Endothelial cell of umbilical vein (primary cell): ENCODE measurements around the gene TM2D1. TPM values are rescaled to one million over a fixed set of nuclear protein-coding genes. Genes with fewer than 3 reads are reported as not detected.

Source experiments
- BruUV-seq: library from RNA; stranded (reverse); fragments of 400-500 nt; replicated peaks from 2 replicates; lab custom pipeline; 2021; lab: Mats Ljungman, UMichigan
- CTCF ChIA-PET: fragments of 300-600, 350-600 bp; sonication (Branson Sonifier 250); formaldehyde crosslinking; loops from one replicate; lab custom pipeline; 2021; ENCODE audit warnings: antibody characterized with exemption, inconsistent platforms; lab: Charles Lee
- POLR2A ChIA-PET: fragments of 300-600, 350-600 bp; sonication (Branson Sonifier 250); formaldehyde crosslinking; loops from one replicate; lab custom pipeline; 2021; ENCODE audit warnings: antibody characterized with exemption, inconsistent platforms; lab: Charles Lee
- DNase-seq: peaks from one replicate; pipeline ENCODE4 v3.0.0-alpha.2; 2011; ENCODE audit warnings: low read depth, low spot score
- FAIRE-seq: peaks from 2 replicates; lab custom pipeline; 2011; peaks lifted over from hg19 to GRCh38; lab: Jason Lieb, UNC
- H2AFZ ChIP-seq: 2 replicates; pipeline ENCODE4 v1.6.0; 2012; ENCODE audit warnings: low read depth, low read length, control low read depth, inconsistent platforms
- H3K27ac ChIP-seq: 2 replicates; pipeline ENCODE4 v1.5.1; 2011; ENCODE audit warnings: low read depth, mild to moderate bottlenecking, control low read depth, low read length, moderate library complexity; ENCODE audit not compliant: insufficient read depth
- H3K27me3 ChIP-seq, 2 experiments: 2 replicates each; pipeline versions ENCODE4 v1.6.0 to v1.6.1; 2011; ENCODE audit warnings: low read length in 2 of 2, mixed read lengths in 1 of 2; ENCODE audit not compliant: control insufficient read depth in 2 of 2, insufficient read depth in 2 of 2
- H3K36me3 ChIP-seq, 2 experiments: 2 replicates in 1 of 2; 3 replicates in 1 of 2; pipeline ENCODE4 v1.5.1; 2011; ENCODE audit warnings: low read length in 2 of 2, mild to moderate bottlenecking in 1 of 2, moderate library complexity in 1 of 2; ENCODE audit not compliant: control insufficient read depth in 2 of 2, insufficient read depth in 2 of 2; ENCODE audit errors: extremely low read depth in 1 of 2
- H3K4me1 ChIP-seq: 3 replicates; pipeline ENCODE4 v1.5.1; 2011; ENCODE audit warnings: mild to moderate bottlenecking, low read length; ENCODE audit not compliant: control insufficient read depth, insufficient read depth; ENCODE audit errors: extremely low read depth
- H3K4me2 ChIP-seq: 2 replicates; pipeline ENCODE4 v1.6.1; 2011; ENCODE audit warnings: low read length, control low read depth, mixed read lengths; ENCODE audit not compliant: insufficient read depth
- H3K4me3 ChIP-seq, 3 experiments: fragments of 200-600 bp in 1 of 3; sonication (generic), shearing (Covaris generic) in 1 of 3; replicated peaks in 1 of 3; 2 replicates each; pipeline ENCODE4 v1.5.1; 2011 to 2016; ENCODE audit warnings: control low read depth in 3 of 3, low read length in 3 of 3, mild to moderate bottlenecking in 2 of 3, inconsistent platforms in 1 of 3, low read depth in 1 of 3, moderate library complexity in 1 of 3; ENCODE audit not compliant: insufficient read depth in 1 of 3
- H3K79me2 ChIP-seq: 2 replicates; pipeline ENCODE4 v1.6.0; 2012; ENCODE audit warnings: low read length, inconsistent platforms; ENCODE audit not compliant: control insufficient read depth, insufficient read depth
- H3K9ac ChIP-seq: replicated peaks from 2 replicates; pipeline ENCODE3; 2011; ENCODE audit warnings: low read length, control low read depth; ENCODE audit not compliant: insufficient read depth; ENCODE audit errors: extremely low read depth
- H3K9me1 ChIP-seq: replicated peaks from 3 replicates; pipeline ENCODE4 v1.6.0; 2011; ENCODE audit warnings: mild to moderate bottlenecking, low read length; ENCODE audit not compliant: control insufficient read depth, insufficient read depth; ENCODE audit errors: extremely low read depth
- H3K9me3 ChIP-seq: replicated peaks from 2 replicates; pipeline ENCODE4 v1.5.1; 2012; ENCODE audit warnings: low read length, inconsistent platforms; ENCODE audit not compliant: control insufficient read depth, insufficient read depth
- H4K20me1 ChIP-seq: replicated peaks from 2 replicates; pipeline ENCODE3; 2011; ENCODE audit warnings: mild to moderate bottlenecking, low read length; ENCODE audit not compliant: control insufficient read depth, insufficient read depth; ENCODE audit errors: extremely low read depth
- EZH2 ChIP-seq: IDR thresholded peaks from 2 replicates; pipeline ENCODE4 v1.6.1; 2012; ENCODE audit warnings: borderline replicate concordance, low read depth, mild to moderate bottlenecking, moderate library complexity, low read length, inconsistent platforms; ENCODE audit not compliant: severe bottlenecking
- FOS ChIP-seq: IDR thresholded peaks from 2 replicates; pipeline ENCODE4 v1.6.1; 2011; ENCODE audit warnings: mild to moderate bottlenecking, low read length, moderate library complexity, borderline replicate concordance; ENCODE audit not compliant: insufficient read depth
- GATA2 ChIP-seq: IDR thresholded peaks from 2 replicates; pipeline ENCODE4 v1.7.0; 2011; ENCODE audit warnings: low read depth, mild to moderate bottlenecking, moderate library complexity, mixed read lengths, low read length; ENCODE audit not compliant: insufficient read length, insufficient read depth
- JUN ChIP-seq: IDR thresholded peaks from 2 replicates; pipeline ENCODE4 v1.6.1; 2011; ENCODE audit warnings: borderline replicate concordance, low read depth; ENCODE audit not compliant: insufficient read length, insufficient read depth
- MYC ChIP-seq: IDR thresholded peaks from one replicate; pipeline ENCODE4 v1.6.1; 2011; ENCODE audit warnings: mild to moderate bottlenecking, low read depth, low read length
- POLR2A ChIP-seq: IDR thresholded peaks from 2 replicates; pipeline ENCODE4 v1.6.1; 2012; ENCODE audit warnings: low read depth, mild to moderate bottlenecking, control low read depth, low read length
- POLR2AphosphoS5 ChIP-seq: IDR thresholded peaks from 2 replicates; pipeline ENCODE4 v1.6.1; 2012; ENCODE audit warnings: low read depth, mild to moderate bottlenecking, control low read depth, low read length, moderate library complexity; ENCODE audit not compliant: insufficient read depth
- dilution Hi-C: fragments of 300-500 bp; cut with MboI; formaldehyde crosslinking; loops from one replicate; pipeline ENCODE4 v1.15.0; 2019; ENCODE audit warnings: low sequenced_read_pairs; ENCODE audit not compliant: extremely low pct_ligation_motif_present
- intact Hi-C: fragments of 100-400 bp; cut with micrococcal nuclease; formaldehyde crosslinking; loops from one replicate; pipeline ENCODE4 v1.10.0; 2022
- polyA plus RNA-seq, 4 experiments: library from polyadenylated mRNA; depleted of rRNA in 3 of 4; stranded (reverse) in 3 of 4; unstranded in 1 of 4; fragments of >200 nt; gene quantifications; 2 replicates each; pipeline versions ENCODE4 v1.2.1 to v1.2.3, GENCODE V29; 2011 to 2012; ENCODE audit warnings: missing spikeins in 1 of 4
- total RNA-seq: library from RNA; stranded (reverse); gene quantifications from 2 replicates; pipeline ENCODE4 v1.2.3, GENCODE V29; 2021
- TF ChIP-seq, protein P1 (sequence below): IDR thresholded peaks from 2 replicates; pipeline ENCODE4 v1.6.1; 2011; ENCODE audit not compliant: insufficient read depth, insufficient read length
- TF ChIP-seq, protein P2 (sequence below), 2 donors: IDR thresholded peaks; 1 replicate in 1 of 2; 2 replicates in 1 of 2; pipeline ENCODE4 v1.5.1; 2011; ENCODE audit warnings: low read length in 2 of 2, mild to moderate bottlenecking in 2 of 2, moderate library complexity in 2 of 2, control low read depth in 1 of 2, inconsistent platforms in 1 of 2, low read depth in 1 of 2; ENCODE audit not compliant: insufficient read depth in 1 of 2; ENCODE audit errors: extremely low read depth in 1 of 2

TM2D1 gene
- total and polyA plus RNA-seq, 2 donors (not counting 3 experiments of a cell fraction or from before 2014, with no cell fraction given) = 37.5 to 50.0 TPM

DNA sequence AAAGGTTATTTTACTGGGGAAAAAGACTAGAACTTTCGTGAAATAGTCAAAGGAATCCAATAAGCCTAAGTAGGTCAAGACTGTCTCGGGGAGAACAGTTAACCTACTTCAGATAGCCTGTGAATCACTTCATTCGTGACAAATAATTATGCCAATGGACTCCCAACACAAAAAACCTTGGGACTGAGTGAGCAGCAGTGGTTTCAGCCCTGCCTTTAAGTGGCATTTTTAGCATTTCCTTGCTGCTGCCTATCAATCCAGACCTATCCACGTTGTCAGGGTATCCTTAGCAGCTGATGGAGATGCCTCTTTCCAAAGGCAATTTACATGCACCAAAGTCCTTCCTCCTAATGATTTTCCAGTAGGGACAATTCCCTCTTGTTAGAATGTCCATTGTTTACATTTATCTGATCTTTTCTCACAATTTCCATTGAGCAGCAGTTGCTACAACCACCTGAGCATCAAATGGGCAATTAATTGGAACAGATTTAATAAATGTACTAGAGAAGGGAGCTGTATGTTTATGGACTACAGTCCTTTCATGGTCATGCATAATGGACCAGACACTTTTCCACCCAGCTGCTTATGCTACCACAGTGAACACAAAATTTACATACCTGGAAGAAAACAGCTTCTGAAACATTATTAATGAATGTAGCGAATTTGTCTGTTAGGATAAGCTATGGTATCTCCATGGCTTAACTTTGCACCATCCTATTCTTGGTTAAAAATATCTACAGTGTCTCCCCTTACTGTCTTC is 75.8 kb downstream of the TM2D1 start:
- ChIA-PET CTCF (no interaction called here), POLR2A (no interaction called here)
- Histone ChIP-seq H3K27ac (no peak overlapping the region), H3K79me2 (no peaks in the 10 kb centered on the region), H3K4me3 (no peak overlapping the region), H2AFZ (no peak overlapping the region), H3K9me1 (no peaks in the 10 kb centered on the region), H3K4me2 (no peak overlapping the region), H3K4me1 (no peaks in the 10 kb centered on the region), H3K27me3 (no peaks in the 10 kb centered on the region), H4K20me1 (no peaks in the 10 kb centered on the region), H3K9me3 (no peaks in the 10 kb centered on the region), H3K9ac (no peak overlapping the region), H3K36me3 (no peaks in the 10 kb centered on the region)
- BruUV-seq = no TSS peak
- TF ChIP-seq, protein P1, sequence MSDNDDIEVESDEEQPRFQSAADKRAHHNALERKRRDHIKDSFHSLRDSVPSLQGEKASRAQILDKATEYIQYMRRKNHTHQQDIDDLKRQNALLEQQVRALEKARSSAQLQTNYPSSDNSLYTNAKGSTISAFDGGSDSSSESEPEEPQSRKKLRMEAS = no peak
- TF ChIP-seq GATA2 = no peak
- no peak for TF ChIP-seq MYC
- no peak for TF ChIP-seq POLR2AphosphoS5
- TF ChIP-seq JUN = no peak
- no peak for TF ChIP-seq POLR2A
- TF ChIP-seq, protein P2, sequence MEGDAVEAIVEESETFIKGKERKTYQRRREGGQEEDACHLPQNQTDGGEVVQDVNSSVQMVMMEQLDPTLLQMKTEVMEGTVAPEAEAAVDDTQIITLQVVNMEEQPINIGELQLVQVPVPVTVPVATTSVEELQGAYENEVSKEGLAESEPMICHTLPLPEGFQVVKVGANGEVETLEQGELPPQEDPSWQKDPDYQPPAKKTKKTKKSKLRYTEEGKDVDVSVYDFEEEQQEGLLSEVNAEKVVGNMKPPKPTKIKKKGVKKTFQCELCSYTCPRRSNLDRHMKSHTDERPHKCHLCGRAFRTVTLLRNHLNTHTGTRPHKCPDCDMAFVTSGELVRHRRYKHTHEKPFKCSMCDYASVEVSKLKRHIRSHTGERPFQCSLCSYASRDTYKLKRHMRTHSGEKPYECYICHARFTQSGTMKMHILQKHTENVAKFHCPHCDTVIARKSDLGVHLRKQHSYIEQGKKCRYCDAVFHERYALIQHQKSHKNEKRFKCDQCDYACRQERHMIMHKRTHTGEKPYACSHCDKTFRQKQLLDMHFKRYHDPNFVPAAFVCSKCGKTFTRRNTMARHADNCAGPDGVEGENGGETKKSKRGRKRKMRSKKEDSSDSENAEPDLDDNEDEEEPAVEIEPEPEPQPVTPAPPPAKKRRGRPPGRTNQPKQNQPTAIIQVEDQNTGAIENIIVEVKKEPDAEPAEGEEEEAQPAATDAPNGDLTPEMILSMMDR (IDR thresholded peaks at IDR 0.05; ENCODE audit: extremely low read depth in 1 of 2, insufficient read depth in 1 of 2, low read depth in 1 of 2, low read length in 2 of 2) = no peak
- no peak for TF ChIP-seq EZH2
- TF ChIP-seq FOS = no peak
- intact Hi-C loops = no loop called here
- FAIRE-seq (no peak), DNase-seq (no peak)
- dilution Hi-C loops = no loop called here
